Stomach (tissue), 4 donors: ENCODE measurements around the gene UFC1.

ENCODE experiments used
- CTCF ChIP-seq, 7 experiments: fragments of 450-650 bp in 4 of 7; fragments of 200-600 bp in 3 of 7; sonication (generic) in 3 of 7; IDR thresholded peaks; one replicate each; pipeline ENCODE4 v1.5.1; 2016 to 2019; ENCODE audit warnings: antibody characterized with exemption in 7 of 7, control low read depth in 2 of 7, mild to moderate bottlenecking in 1 of 7
- POLR2A ChIP-seq, 4 donors: fragments of 450-650 bp; IDR thresholded peaks; one replicate each; pipeline ENCODE4 v1.6.1; 2016; ENCODE audit warnings: antibody characterized with exemption in 4 of 4, control low read depth in 2 of 4, mild to moderate bottlenecking in 1 of 4, moderate library complexity in 1 of 4

- no peak for TF ChIP-seq POLR2A (IDR thresholded peaks at IDR 0.05)
- TF ChIP-seq CTCF (IDR thresholded peaks at IDR 0.05), result peak in 4 of 7 experiments; percentile 7 to 28 (median 14)
These were observed 34.5 kb upstream of the UFC1 start for GRCh38 chr1:161119092-161119903.
